Measurements from ENCODE around the gene FN1.
A peak's percentile ranks its signal among the peaks of the same experiment; 100 is the strongest.

The FN1 gene

GRCh38 chr2:215441560-215442400 lies 5.9 kb upstream of the FN1 start:
- DNase-seq, result peak; percentile 49

DNA sequence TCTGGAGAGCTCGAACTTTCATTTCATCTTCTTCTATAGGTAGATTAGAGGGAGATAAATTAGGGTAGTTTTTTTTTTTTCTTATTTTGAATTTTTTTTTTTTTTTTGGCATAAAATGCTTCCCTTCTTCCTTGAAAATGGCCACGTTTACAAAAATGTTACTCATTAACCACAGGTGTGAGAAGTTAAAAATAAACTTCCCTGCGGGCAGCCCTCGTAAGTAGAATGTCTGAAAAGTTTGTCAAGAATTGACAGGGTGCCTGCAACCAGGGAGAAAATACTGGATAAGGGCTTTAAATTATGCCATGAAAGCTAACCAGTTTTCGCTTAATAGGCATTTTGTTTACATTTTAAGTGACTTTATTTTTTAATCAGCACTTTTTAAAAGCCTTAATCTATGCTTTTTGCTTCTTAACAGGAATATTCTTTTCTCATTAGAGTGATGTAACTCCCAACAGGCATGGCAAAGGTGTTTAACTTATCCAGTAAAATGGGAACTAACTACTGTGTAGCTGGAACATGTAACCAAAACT lies 4.2 kb upstream of the FN1 start:
- no peak for DNase-seq

DNA sequence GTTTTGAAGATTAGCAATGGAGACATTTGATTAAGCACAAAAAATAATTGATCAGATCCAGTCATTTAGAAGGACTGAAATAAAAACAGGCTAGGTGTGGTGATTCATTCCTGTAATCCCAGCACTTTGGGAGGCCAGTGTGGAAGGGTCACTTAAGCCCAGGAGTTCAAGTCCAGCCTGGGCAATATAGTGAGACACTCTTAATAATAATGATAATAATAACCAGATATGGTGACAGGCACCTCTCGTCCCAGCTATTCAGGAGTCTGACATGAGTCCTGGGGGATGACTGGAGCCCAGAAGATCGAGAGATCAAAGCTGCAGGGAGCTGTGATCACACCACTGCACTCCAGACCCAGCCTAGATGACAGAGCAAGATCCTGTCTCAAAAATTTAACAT lies 3.5 kb upstream of the FN1 start:
- no peak for DNase-seq

DNA sequence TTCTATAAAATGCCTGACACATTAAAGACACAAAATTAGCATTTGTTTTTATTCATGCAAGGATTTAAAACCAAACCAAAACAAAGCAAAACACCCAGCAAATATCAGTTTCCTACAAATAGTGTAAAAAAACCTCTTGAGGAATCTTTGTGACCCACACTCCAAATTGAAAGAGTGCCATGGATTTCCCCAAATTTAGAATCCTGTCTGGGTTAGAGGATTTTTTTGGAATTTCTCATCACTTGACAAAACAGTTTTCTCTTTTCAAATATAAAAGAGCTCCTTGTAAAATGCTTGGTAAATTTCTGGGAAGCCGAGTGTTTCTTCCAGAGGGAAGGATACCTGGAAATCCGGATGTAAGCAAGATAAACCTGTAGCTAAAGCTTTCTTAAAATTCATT lies 1.7 kb upstream of the FN1 start:
- DNase-seq, result peak; percentile 75

GRCh38 chr2:215436705-215437565 lies 1.1 kb upstream of the FN1 start:
- peak; percentile 69 for DNase-seq

- DNase-seq, result no peak
Measured at GRCh38 chr2:215435280-215435869, 493 bp downstream of the FN1 start.

- DNase-seq, result no peak
Measured at GRCh38 chr2:215434447-215435279, 1.2 kb downstream of the FN1 start.

GRCh38 chr2:215432759-215433594 lies 2.9 kb downstream of the FN1 start:
- peak; percentile 44 for DNase-seq

DNA sequence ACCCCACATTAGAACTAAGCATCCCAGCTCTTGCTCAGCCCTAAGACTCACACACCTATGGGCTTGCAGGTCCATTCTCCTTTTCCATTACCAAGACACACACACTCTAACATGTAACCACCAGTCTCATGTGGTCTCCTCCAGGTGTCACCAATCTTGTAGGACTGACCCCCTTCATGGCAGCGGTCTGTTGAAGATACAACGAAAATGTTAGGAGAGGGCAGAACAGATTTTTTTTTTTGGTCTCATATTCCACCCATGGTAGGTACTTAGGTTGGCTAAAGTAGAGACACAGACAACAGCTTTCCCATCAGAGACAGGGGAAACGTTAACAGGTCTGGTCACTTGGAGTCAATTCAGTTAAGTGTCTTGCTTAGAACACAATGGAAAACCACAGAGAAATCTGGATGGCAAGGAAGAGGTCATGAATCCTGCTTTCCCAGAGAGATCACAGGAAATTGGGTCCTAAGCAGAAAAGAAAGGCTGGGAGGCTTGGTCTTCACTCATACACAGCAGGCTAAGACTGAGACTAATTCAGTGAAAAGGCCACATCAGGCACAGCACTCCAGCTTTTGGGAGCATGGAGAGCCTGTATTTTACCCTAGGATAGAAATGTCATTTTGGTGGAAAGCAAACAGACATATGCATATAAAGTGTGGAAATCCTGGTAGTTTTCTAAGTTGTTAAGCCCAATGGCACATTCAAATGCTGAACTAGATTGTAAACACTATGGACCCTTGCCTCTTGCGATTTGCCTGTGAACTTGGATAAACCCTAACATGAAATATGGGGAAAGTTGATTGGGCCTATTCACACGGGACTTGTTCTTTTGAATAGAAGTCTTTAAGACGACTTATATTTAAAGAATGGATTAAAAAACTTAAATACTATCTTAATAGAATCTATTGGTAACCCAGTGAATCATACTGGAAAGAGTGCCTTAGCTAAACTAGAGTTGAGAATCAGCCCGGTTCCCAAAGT lies 3.8 kb downstream of the FN1 start:
- peak; percentile 57 for DNase-seq

- no peak for DNase-seq
Measured at GRCh38 chr2:215431290-215431689, 4.6 kb downstream of the FN1 start.

DNA sequence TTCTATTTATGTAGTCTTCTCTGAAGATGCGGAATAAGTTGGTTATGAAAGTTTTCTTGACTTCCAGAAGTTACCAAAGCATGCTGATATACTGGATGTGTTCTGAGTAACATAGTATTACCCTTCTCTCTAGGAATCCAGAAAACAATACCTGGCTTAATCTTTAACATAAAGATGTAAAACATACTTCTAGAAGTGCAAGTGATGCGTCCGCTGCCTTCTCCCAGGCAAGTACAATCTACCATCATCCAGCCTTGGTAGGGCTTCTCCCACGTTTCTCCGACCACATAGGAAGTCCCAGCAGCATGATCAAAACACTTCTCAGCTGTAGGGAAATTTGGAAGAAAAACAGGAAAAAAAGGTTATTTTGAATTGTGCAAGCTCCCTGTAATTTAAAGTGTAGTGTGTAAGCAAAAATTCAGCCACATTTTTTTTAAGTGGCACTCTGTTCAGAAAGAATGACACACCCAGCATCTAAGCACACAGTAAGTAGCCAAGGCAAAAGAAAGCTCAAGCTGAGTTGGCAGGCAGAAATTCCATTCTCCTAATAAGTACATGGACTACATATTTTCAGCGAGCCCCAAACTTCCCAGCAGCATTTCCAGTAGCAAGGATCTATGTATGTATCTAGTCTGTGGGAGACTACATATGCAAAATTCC lies 5.2 kb downstream of the FN1 start:
- peak; percentile 89 for DNase-seq

DNA sequence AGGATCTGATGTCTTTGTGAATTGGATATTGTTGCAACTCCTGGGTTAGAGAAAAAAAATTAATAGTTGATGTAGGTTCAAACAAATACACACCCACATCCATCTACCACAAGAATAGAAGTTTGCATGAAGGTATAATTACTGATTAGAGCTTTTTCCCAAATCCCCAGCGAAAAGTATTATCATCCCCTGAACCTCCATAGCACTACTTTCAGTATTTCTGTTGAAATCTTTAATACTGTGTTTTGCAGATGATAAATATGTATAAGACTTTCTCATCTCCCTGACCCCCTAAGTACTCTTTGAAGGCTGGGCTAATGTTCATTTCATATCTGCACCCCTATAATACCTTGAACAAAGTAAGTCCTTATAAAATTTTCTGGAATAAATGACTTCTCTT lies 6.4 kb downstream of the FN1 start:
- DNase-seq, result no peak

- no peak for DNase-seq
Measured at GRCh38 chr2:215428060-215428910, 7.6 kb downstream of the FN1 start.

DNA sequence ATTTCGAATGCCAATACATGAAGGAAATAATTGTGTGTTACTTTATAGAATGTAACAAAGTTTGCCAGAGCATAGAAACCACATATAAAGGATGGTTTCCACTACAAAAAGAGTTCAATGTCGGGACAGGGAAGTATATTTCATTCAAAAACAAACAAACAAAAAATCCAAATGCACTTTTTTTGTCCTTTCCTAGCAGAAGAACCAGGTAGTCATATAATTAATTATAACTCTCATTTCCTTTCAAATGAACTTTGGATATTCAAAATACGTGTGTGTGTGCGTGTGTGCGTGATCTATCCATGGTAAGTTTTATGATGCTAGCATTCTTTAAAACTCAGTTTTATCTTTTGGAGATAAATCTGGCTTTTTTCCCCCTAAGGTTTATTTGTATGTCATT lies 8.3 kb downstream of the FN1 start:
- peak; percentile 18 for DNase-seq

DNA sequence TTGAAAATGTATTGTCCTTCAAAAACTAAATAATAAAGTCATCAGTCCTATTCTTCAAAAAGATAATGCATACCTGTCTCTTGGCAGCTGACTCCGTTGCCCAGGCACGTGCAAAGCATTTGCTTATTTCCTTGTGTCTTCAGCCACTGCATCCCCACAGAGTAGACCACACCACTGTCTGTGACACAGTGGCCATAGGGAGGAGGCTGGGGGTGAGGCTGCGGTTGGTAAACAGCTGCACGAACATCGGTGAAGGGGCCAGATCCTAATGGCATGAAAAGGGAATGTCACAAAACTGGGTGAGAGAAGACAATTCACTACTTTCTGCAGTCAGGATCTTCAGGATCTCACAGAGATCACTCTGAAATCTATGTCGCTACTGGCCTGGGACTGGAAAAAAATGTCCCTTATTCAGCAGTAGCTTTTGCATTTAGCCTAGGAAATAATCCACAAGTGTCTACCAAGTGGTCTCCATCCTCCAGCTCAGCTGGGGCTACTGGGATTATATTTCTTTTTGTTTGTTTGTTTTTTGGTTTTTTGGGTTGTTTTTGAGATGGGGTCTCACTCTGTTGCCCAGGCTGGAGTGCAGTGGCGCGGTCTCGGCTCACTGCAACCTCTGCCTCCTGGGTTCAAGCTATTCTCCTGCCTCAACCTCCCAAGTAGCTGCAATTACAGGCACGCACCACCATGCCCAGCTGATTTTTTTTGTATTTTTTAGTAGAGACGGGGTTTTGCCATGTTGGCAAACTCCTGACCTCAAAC lies 10.7 kb downstream of the FN1 start:
- DNase-seq, result peak; percentile 71

DNA sequence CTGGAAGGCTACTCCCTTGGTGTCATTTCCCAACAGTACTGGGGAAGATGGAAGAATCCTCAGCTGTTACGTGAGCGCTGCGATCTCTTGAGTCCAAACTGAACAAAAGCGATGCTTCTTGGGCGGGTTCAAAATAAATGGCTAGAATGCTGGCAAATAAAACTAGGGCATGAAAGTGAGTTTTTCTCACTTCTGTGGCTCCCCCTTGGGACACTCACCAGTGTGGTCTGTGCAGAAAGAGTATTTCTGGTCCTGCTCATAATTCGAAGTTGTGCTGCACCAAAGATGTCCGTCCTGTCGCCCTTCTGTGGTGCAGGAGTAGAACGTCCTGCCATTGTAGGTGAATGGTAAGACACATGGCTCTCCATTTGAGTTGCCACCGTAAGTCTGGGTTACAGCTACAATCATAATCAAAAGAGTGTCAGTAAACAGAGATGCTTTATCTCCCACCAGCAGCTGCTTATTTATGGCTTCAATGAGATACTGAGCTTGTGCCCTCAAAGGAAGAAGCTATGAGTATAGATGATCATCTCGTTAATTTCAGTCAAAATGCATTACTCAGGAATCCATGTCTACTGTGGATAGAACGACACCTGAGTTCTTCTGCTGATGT lies 11.8 kb downstream of the FN1 start:
- peak; percentile 40 for DNase-seq

GRCh38 chr2:215423234-215423633 lies 12.6 kb downstream of the FN1 start:
- peak; percentile 31 for DNase-seq
